CD4-positive, alpha-beta T cell treated with Interleukin-15 for 1 hour (primary cell): ENCODE measurements around the gene PHIP.

Experiments used
- DNase-seq: peaks from one replicate; pipeline ENCODE4 v3.0.0-alpha.2; 2020

Gene PHIP

GRCh38 chr6:79066828-79067227, 11.2 kb downstream of the PHIP start:
- no peak for DNase-seq

- DNase-seq: no peak
Observed at GRCh38 chr6:79066330-79066729, 11.7 kb downstream of the PHIP start.

- no peak for DNase-seq
Observed at GRCh38 chr6:79065232-79065631, 12.8 kb downstream of the PHIP start.

DNA sequence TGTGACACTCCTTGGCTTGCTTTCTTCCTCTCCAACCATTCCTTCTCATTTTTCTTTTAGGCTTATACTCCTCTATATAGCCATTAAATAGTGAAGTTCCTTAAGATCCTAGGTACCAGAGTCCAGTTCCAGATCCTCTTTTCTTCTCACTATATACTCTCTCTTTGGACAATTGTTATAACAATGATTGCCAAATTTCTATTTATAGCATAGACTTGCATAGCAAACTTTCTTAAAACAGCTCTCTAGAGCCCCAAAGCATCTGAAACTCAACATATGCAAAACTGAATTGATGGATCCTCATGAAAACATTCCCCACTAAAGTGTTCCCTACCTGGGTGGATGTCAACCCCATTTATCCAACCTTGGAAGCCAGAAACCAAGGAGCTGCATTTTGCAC, 13.4 kb downstream of the PHIP start:
- no peak for DNase-seq

DNA sequence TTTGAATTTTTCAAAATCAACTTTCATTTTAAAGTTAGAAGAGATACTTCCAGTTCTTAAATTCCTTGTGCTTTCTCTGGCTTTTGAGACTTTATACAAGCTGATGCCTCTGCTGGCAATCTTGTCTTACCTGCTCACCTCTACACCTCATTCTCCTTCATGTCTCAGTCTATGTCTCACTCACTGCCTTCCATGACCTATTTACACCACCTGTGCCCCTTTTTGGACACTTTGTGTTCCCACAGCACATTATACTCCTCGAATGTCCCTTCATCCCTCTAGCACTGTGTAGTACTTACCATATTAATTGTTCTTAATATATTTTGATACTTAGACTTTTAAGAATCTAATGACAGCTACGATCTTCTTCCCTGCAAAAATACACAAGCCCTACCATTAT, 15.3 kb downstream of the PHIP start:
- DNase-seq: no peak

- DNase-seq: no peak
Observed at GRCh38 chr6:79057746-79058145, 20.3 kb downstream of the PHIP start.

DNA sequence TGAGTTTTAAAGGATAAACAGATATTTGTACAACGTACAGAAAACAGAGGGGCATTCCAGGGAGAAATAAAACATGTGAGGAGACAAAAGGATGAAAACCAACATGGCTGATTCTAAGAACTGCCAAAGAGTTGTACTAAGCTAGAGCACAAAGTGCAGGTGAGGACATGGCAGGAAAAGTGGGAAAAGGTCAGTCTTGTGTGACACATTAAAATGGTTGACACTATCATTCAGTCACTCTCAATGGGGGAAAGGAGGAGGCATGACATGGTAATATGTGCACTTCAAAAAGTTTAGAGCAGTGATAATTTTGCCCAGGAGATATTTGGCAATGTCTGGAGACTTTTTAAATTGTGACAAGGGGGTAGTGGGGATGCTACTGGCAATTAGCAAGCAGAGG, 21.8 kb downstream of the PHIP start:
- no peak for DNase-seq

DNA sequence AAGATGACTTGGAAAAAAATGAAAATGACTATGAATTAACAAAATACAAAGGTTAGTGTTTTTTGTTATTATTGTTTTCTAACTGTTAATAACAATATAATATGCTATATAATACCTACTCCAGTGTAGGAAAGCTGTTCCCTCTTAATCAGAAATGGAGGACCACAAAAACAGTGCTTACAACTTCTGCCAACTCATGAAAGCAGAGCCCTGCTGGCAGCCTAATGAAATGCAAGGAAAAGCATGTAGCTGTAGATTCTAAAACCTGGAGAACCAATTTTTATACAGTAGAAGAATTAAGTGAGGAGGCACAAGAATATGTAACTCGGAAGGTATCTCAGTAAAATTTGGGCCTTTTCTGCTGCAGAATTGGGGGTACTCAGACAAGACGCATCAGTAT, 29.4 kb downstream of the PHIP start:
- DNase-seq: no peak

DNA sequence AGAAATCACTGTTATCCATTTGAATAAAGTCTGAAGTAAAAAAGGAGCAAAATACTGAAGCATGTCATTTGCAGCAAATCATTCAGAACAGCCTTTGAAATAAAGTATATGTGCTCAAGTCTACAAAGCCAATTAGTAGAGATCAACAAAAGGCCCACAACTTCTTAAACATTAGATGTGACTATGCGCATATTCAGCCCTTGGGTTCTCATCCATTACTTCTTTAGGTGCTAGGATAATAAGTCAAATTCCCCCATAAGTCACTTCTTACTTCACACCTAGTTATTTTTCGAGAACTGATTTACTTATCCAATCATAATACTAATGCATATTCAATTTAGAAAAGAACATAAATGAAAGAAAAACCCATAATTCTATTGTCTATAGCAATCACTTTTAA, 31.0 kb downstream of the PHIP start:
- DNase-seq: no peak

DNA sequence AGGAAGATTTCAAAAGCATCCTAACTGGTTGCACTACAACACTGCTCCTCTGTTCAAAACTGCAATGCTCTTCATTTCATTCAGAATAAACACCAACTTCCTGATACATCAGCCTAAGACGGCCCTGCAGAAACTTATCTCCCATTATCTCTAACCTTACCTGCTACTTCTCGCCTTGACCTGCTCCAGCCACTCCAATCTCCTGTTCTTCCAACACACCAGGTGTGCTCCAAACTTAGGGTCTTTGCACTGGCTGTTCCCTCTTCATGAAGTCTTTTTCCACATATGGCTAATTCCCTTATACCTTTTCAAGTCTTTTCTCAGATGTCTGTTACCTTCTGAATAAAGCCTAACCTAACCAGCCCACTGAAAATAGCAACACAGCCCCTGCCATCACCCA, 32.1 kb downstream of the PHIP start:
- no peak for DNase-seq

DNA sequence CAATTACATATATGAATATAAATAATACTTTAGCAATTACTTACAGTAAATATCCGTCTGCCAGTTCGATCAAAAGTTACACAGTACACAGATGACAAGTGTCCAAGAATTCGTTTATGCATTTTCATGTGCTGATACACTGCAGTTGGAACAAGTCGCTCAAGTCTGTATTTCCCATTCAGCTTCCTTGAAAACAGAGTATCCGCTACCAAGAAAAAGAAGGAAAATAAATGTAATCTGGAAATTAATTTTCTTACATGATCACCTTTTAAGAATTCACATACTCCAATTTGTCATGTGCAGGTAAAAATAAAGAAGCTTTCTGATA, 35.3 kb downstream of the PHIP start:
- DNase-seq: no peak

- DNase-seq: no peak
Observed at GRCh38 chr6:79042088-79042798, 35.8 kb downstream of the PHIP start.

GRCh38 chr6:79040083-79040482, 38.0 kb downstream of the PHIP start:
- DNase-seq: no peak

DNA sequence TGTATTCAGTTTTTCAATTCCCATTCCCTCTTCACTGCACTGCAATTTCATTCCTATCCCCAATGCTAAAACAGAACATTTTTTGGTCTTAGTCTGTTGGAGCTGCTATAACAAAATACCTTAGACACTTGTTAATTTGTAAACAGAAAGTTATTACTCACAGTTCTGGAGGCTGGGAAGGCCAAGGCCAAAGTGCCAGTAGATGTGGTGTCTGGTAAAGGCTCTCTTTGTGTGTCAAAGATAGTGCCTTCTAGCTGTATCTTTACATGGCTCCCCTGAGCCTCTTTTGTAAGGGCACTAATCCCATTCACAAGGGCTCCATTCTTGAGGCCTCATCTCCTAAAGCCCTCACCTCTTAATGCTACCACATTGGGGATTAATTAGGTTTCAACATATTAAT, 40.0 kb downstream of the PHIP start:
- no peak for DNase-seq

GRCh38 chr6:79034865-79035264, 43.2 kb downstream of the PHIP start:
- DNase-seq: no peak

- no peak for DNase-seq
Observed at GRCh38 chr6:79033279-79033678, 44.8 kb downstream of the PHIP start.

GRCh38 chr6:79031821-79032590, 46.0 kb downstream of the PHIP start:
- no peak for DNase-seq

- DNase-seq: no peak
Observed at GRCh38 chr6:79030511-79030910, 47.5 kb downstream of the PHIP start.

DNA sequence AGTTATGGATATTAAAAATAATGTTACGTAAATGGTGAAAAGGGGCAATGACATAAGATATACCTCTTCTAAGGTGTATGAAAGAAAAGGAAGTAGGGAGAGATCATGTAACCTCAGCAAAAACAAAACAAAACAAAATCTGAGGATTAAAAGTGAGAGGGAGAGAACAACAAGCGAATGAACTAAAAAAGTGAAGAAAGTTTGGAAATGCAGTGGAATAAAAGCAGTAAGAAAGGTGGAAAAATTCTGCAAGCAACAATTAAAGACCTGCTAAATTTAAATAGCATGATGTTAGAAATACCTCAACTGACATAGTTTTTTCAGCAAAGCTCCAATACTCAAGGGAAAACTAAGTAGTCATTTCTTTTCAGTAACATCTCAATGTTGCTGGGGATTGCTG, 48.0 kb downstream of the PHIP start:
- DNase-seq: no peak

DNA sequence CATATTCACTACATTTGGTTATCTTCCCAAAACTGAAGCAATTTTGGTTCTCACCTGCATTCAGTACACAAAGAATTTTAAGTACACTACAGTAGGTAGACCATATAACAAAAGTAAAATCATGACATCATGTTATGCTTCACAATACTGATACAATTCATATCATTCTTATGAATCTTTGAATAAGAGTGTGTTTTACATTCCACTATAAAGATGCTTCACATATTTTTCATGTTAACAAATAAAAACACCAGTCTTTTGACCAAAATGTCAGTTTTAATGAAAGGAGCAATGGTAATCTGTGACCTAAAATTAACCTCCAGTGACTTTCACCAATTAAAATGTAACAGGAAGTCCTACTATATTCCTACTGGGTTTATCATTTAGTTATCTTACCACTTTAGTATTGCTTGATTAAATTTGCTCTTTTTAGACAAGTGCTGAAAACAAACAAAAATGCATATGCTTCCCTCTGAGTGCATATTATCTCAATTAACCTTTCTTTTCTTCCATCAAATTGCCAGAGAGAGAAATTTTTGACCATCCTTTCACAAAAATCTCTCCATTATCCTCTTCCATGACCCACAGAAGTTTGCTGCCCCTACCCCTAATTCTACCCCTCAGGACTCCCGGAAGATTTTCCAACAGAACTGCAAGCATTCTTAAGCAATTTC, 49.3 kb downstream of the PHIP start:
- DNase-seq: no peak

GRCh38 chr6:79011940-79012339, 66.1 kb downstream of the PHIP start:
- no peak for DNase-seq

DNA sequence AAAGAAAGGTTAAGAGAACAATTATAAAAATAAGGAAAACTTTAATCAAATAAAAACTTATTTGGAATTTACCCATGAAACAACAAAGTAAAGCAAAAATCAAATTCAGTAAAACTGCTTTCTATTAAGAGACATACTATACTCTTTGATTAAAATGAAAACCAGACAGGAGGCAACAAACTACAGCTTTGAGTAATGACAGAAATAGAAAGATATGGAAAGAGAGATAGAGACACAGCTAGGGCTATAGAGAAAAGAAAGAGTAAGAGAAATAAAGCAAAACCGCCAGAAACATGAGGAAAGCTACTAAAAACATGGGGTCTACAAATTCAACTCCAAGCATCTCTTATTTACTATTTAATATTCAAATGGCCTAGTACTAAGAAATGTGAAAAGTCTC, 67.6 kb downstream of the PHIP start:
- no peak for DNase-seq

GRCh38 chr6:79009819-79010218, 68.2 kb downstream of the PHIP start:
- no peak for DNase-seq

DNA sequence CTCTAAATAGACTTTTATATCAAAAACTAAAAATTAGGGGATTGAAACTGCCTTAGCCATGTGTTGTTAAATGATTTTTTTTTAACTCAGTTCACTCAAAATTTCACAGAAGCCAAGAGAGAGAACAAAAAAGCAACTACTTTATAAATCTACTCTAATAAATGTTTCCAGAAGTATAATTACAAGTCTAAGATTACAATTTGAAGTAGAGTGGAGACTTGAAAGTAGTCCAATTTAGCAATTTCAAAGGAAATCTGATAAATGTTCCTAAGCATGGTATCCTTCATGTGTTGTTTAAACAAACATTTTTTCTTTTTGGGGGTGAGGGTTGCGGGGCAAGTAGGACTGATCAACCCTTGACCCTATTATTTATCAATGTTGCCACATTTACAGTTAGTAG, 72.6 kb downstream of the PHIP start:
- DNase-seq: no peak
